GM21515 (cell line): ENCODE data around the gene PLA2G4A.
"Not testable (repeated sequence)": the region's sequence is repeated elsewhere in the genome, so short reads cannot be mapped to it uniquely, and the experiment has no call there.

Experiments
- ATAC-seq: cut with Tn5 transposase; IDR thresholded peaks from one replicate; pipeline ENCODE4 v1.9.1; 2021; ENCODE audit not compliant: unreplicated experiment

The PLA2G4A gene

GRCh38 chr1:186917106-186917786 is 88.5 kb downstream of the PLA2G4A start:
- not testable (repeated sequence) for ATAC-seq

DNA sequence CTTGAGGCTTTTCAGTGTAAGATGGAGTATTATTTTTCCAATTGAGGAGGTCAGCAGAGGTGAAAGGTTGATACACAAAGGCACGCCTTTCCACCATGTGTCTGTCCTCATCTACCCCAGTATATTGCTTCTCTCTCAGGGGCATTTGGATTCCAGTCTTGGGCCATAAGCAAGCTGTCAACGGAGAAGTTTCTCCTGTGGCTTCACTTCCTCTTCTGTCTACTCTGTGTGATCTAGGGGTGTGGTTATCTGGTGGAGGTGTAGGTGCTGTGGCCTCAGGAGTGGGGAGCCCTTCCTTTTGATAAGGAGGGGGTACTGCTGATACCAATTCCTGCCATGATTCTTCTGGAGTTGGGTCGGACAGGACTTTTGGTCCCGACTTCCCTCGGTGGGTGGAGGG is 92.6 kb downstream of the PLA2G4A start:
- peak; percentile 87 for ATAC-seq

GRCh38 chr1:186922814-186923213 is 94.1 kb downstream of the PLA2G4A start:
- not testable (repeated sequence) for ATAC-seq

DNA sequence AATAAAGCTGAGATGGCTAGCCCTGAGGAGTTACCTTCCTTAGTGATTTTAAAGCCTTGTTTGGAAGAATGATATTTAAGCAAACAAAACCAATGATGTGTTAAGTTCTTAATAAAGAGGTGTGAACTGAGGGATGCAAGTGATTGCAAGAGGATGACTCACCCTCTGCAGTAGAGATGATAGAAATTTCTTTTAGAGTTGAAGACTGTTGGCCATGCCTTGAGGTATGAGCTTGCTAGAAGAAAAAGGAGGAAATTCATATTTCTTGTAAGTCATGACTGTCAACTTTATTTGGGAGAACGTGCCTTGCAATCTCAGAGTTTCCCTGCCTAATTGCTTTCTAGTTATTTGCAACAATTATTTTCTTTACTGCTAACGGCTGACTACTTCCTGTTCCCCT is 94.7 kb downstream of the PLA2G4A start:
- no peak for ATAC-seq

- no peak for ATAC-seq
These were observed 97.3 kb downstream of the PLA2G4A start for GRCh38 chr1:186925881-186926669.

DNA sequence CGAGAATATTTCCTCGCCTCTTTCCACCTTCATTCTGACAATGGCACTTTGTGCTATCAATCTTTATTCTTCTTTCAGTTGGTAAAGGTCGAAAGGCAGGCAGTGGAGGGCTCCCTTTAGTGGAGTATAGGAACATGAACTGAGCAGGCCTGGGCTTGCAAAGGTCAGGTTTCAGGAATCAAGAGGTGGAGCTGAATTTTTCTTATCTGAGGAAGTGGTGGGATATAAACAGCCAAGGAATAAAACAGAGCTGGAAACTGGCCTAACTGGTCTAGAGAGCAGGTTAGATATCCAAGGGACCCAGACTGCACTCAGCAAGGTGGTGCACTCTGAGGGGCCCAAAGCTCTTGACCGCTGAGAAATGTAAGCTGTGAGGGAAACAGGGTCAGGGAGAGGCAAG is 99.1 kb downstream of the PLA2G4A start:
- ATAC-seq: no peak

DNA sequence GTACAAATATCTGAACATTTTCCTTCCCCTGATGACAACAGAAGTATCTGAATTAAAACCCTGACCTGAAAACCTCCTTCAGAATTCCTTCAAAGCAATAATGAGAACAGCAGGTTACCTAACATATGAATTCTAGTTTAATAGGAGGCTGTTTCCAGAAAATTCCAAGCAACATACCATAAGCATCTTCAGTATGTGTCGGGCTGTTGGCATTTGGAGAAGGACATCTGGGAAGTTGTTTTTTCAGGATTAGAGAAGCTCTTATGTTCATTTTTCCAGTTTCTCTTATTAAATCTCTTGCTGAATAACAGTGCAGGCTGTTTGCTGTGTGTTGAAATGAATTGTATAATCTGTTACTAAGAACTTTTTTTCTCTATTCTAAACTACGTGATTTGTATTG is 101.5 kb downstream of the PLA2G4A start:
- no peak for ATAC-seq

DNA sequence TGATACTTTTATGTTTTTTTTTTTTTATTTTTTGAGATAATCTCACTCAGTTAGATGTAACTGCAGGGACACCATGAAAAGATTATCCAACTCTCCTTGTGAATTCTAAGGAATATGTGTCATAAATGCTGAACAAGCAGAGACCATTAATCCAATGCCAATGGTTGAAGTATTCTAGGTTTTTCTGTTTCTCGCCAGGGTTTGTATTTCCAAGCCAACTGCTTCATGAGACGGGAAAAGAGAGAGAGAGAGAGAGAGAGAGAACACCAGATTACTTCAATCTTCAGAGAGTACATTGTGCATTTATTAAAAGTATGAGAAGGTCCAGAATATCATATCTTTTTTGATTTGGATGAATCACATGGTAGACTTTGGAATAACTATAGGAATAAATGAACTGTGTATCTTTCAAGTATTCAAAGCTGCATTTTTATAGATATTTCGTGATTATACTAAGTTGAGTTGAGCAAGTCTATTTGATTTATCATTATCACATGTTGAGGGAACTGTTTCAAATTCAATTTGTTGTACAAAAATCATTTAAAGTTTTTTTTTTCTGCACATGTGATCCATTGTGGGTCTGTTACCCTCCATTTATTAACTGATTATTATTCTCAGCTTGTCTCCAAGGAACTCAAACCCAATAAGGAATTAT is 108.4 kb downstream of the PLA2G4A start:
- ATAC-seq: no peak

DNA sequence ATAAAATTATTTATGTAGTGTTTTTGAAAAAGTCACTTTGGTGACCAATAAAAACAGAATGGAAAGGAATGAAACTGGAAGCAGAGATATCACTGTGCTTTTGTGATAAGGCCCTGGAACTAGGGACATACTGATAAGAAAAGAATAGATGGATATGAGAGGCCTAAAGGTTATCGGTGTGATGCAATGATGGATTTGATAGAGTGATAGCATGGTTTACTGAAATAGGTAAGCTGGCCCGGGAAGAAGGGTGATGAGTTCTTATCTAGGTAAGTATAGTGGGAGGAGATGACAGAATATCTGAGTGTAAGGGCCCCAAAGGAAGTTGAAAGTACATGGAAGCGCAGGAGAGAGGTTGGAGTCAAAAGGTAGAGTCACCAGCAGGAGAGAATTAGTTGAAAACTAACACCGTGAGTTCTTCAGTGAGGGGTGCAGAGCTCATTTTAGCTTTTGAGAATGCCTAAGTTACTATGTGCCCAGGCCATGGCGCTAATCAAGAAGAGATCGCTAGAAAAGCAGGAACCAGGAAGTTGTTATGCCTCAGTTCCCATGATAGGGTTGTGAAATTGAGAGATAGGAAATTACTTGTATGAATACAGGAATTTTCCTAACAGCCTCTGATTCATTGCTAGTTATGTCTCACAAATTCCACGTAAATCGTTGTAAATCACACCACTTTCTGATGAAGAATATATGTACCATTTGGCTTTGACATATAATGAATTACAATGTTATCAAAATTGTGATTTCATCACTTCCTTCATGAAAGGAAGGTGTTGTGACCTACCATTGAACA is 115.3 kb downstream of the PLA2G4A start:
- no peak for ATAC-seq

GRCh38 chr1:186945146-186945545 is 116.4 kb downstream of the PLA2G4A start:
- no peak for ATAC-seq

GRCh38 chr1:186948535-186948934 is 119.8 kb downstream of the PLA2G4A start:
- no peak for ATAC-seq

GRCh38 chr1:186949173-186949572 is 120.4 kb downstream of the PLA2G4A start:
- no peak for ATAC-seq

DNA sequence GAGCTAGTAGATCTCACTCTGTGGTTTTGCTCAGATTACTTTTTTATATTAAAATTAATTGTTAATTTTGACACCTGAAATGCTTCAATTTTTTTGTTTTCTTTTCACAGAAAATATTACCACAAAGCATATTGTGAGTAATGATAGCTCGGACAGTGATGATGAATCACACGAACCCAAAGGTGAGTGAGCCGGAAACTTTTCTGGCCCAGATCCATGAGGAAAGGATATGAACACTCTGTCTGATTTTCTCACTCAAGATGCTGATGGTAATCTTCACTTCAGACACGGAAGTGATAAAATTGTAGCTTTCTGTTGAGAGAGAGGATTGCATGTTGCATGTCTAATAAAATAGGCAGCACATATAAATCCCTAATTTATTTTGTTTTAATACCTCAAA is 121.8 kb downstream of the PLA2G4A start:
- ATAC-seq: no peak

DNA sequence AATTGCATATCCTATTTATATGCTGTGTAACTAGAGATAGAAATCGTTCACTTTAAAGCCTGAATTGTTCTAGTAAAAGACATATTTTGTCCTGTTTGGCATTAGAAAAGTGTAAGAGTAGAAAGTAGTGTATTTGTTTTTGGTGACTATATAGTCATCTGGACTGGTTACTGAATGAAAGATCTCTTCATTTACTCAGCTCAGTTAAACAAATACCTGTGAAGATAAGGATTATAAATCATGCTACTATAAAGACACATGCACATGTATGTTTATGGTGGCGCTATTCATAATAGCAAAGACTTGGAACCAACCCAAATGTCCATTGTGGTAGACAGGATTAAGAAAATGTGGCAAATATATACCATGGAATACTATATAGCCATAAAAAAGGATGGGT is 125.1 kb downstream of the PLA2G4A start:
- ATAC-seq: no peak

DNA sequence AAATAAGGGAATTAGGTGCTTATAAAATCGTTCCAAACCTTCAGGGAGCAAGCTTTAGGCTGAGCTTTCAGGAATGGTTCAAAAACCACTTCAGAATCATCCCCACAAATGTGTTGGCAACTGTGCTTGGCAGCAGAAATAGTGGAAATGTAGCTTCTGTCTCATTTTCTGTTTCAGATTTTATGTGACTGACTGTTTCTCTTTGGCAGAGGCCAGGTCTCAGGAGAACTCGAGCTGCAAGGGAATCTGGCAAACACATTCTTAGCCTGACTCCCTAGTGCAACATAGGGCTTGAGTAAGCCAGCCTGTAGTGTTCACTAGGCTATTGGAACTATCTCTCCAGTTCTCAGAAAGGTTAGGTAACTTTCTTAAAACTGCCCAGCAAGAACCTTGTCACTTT is 128.6 kb downstream of the PLA2G4A start:
- no peak for ATAC-seq

GRCh38 chr1:186958520-186958919 is 129.8 kb downstream of the PLA2G4A start:
- ATAC-seq: no peak

DNA sequence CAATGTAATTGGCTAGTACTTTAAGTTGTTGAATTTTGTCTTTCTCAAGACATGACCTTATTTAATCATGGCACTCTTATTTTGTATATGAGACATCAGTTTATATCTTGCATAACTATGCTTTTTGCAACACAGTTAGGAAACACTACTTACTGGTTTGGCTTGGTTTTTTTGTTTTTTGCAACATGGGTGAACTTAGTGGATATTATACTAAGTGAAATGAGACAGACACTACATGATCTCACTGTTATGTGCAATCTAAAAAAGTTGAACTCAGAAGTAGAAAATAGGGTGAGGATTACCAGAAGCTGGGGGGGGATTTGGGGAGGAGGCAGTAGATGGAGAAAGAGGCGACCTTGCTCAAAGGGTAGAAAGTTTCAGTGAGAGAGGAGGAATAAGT is 132.1 kb downstream of the PLA2G4A start:
- no peak for ATAC-seq

DNA sequence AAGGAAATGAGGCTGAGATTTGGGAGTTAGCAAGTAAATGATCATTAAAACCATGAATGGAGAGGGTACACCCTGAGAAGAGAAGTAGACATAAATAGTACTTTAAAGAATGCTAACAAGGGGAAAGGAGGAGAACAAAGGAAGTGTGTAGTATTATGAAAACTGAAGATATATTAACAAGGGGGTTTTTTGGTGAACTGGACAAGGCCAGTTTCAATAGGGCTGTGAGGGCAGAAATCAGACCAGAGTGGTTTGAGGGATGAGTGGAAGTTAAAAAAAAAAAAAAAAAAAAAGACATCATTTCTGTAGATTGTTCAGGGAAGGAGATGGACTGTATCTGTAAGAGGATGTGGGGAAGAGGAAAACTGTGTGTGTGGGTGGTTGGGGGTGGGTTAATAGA is 137.1 kb downstream of the PLA2G4A start:
- ATAC-seq: no peak

- no peak for ATAC-seq
These were observed 137.7 kb downstream of the PLA2G4A start for GRCh38 chr1:186966456-186966855.

- no peak for ATAC-seq
These were observed 139.1 kb downstream of the PLA2G4A start for GRCh38 chr1:186967656-186968394.

- ATAC-seq: no peak
These were observed 146.0 kb downstream of the PLA2G4A start for GRCh38 chr1:186974774-186975181.
